IMR-90 (cell line): ENCODE results near the gene FAM219A. TPM values are rescaled to one million over a fixed set of nuclear protein-coding genes. Genes with fewer than 3 reads are reported as not detected.

ENCODE experiments used
- ATAC-seq: fragments of 200-7000 bp; cut with Tn5 transposase; 2 replicates; pipeline ENCODE4 v1.9.1; 2020; ENCODE audit warnings: low read depth, mild to moderate bottlenecking, moderate library complexity
- BruUV-seq: library from RNA; stranded (reverse); fragments of 400-500 nt; replicated peaks from 2 replicates; lab custom pipeline; 2021; lab: Mats Ljungman, UMichigan
- CTCF ChIA-PET: fragments of 300-600 bp; formaldehyde crosslinking; extraction: SDS; loops from one replicate; lab custom pipeline; 2021; ENCODE audit warnings: antibody characterized with exemption; lab: Yijun Ruan, JAX
- POLR2A ChIA-PET: fragments of 300-600 bp; sonication (Branson Sonifier 250); formaldehyde crosslinking; loops from one replicate; lab custom pipeline; 2022; ENCODE audit warnings: antibody characterized with exemption; ENCODE audit not compliant: unreplicated experiment; lab: Charles Lee
- DNase-seq: peaks from one replicate; pipeline ENCODE4 v3.0.0; 2013
- H2AFZ ChIP-seq: replicated peaks from 2 replicates; pipeline ENCODE3; 2013; ENCODE audit warnings: low read length, mild to moderate bottlenecking; ENCODE audit not compliant: poor library complexity
- H2AK5ac ChIP-seq: 2 replicates; pipeline ENCODE4 v1.6.1; 2013; ENCODE audit warnings: low read depth, low read length, inconsistent platforms
- H2AK9ac ChIP-seq: replicated peaks from 2 replicates; pipeline ENCODE3; 2013; ENCODE audit warnings: mild to moderate bottlenecking, low read depth, low read length, moderate library complexity; ENCODE audit not compliant: poor library complexity
- H2BK120ac ChIP-seq: 2 replicates; pipeline ENCODE4 v1.6.1; 2013; ENCODE audit warnings: low read depth, low read length, inconsistent platforms
- H2BK15ac ChIP-seq: 3 replicates; pipeline ENCODE4 v1.6.1; 2013; ENCODE audit warnings: low read depth, low read length, inconsistent platforms
- H2BK20ac ChIP-seq: 2 replicates; pipeline ENCODE4 v1.6.1; 2013; ENCODE audit warnings: low read depth, mild to moderate bottlenecking, inconsistent platforms, low read length, moderate library complexity
- H2BK5ac ChIP-seq: 2 replicates; pipeline ENCODE4 v1.6.1; 2013; ENCODE audit warnings: mild to moderate bottlenecking, low read depth, low read length, inconsistent platforms; ENCODE audit not compliant: poor library complexity, severe bottlenecking
- H3K14ac ChIP-seq: replicated peaks from 2 replicates; pipeline ENCODE4 v1.6.1; 2013; ENCODE audit warnings: low read depth, low read length, inconsistent platforms
- H3K18ac ChIP-seq: 2 replicates; pipeline ENCODE4 v1.6.1; 2013; ENCODE audit warnings: low read depth, low read length, control low read depth
- H3K23ac ChIP-seq: 2 replicates; pipeline ENCODE4 v1.6.1; 2013; ENCODE audit warnings: low read depth, low read length, inconsistent platforms
- H3K27ac ChIP-seq: 2 replicates; pipeline ENCODE4 v1.5.1; 2013; ENCODE audit warnings: mild to moderate bottlenecking, control low read depth, low read length; ENCODE audit not compliant: insufficient read depth
- H3K27me3 ChIP-seq: 2 replicates; pipeline ENCODE4 v1.6.1; 2013; ENCODE audit warnings: low read length; ENCODE audit not compliant: control insufficient read depth, insufficient read depth
- H3K36me3 ChIP-seq: 2 replicates; pipeline ENCODE4 v1.6.1; 2013; ENCODE audit warnings: low read length, mixed read lengths; ENCODE audit not compliant: control insufficient read depth, insufficient read depth
- H3K4ac ChIP-seq: 2 replicates; pipeline ENCODE4 v1.6.1; 2013; ENCODE audit warnings: low read depth, low read length, inconsistent platforms
- H3K4me1 ChIP-seq: 2 replicates; pipeline ENCODE4 v1.6.1; 2013; ENCODE audit warnings: low read length, mixed read lengths; ENCODE audit not compliant: control insufficient read depth, insufficient read depth
- H3K4me2 ChIP-seq: 2 replicates; pipeline ENCODE4 v1.6.1; 2013; ENCODE audit warnings: low read depth, mild to moderate bottlenecking, control low read depth, low read length, moderate library complexity
- H3K4me3 ChIP-seq: 2 replicates; pipeline ENCODE4 v1.5.1; 2013; ENCODE audit warnings: low read depth, mild to moderate bottlenecking, control low read depth, low read length, moderate library complexity; ENCODE audit not compliant: insufficient read depth
- H3K56ac ChIP-seq: 2 replicates; pipeline ENCODE4 v1.6.1; 2013; ENCODE audit warnings: low read length, inconsistent platforms; ENCODE audit not compliant: insufficient read depth; ENCODE audit errors: extremely low read depth
- H3K79me1 ChIP-seq, 2 experiments: 2 replicates each; pipeline ENCODE4 v1.6.1; 2013; ENCODE audit warnings: low read length in 2 of 2, inconsistent platforms in 1 of 2, low read depth in 1 of 2
- H3K9ac ChIP-seq: 2 replicates; pipeline ENCODE4 v1.6.1; 2013; ENCODE audit warnings: low read depth, low read length, control low read depth
- H3K9me1 ChIP-seq: 2 replicates; pipeline ENCODE4 v1.6.1; 2013; ENCODE audit warnings: low read length, inconsistent platforms; ENCODE audit not compliant: insufficient read depth
- H3K9me3 ChIP-seq: 2 replicates; pipeline ENCODE4 v1.6.1; 2013; ENCODE audit warnings: low read length; ENCODE audit not compliant: control insufficient read depth, insufficient read depth
- H4K20me1 ChIP-seq: 2 replicates; pipeline ENCODE4 v1.6.1; 2013; ENCODE audit warnings: low read length, inconsistent platforms; ENCODE audit not compliant: insufficient read depth
- H4K5ac ChIP-seq: 2 replicates; pipeline ENCODE4 v1.6.1; 2013; ENCODE audit warnings: mild to moderate bottlenecking, low read depth, low read length, control low read depth
- H4K8ac ChIP-seq, 2 experiments: 2 replicates each; pipeline ENCODE4 v1.6.1; 2013; ENCODE audit warnings: low read depth in 2 of 2, low read length in 2 of 2, control low read depth in 1 of 2, inconsistent platforms in 1 of 2
- H4K91ac ChIP-seq: 2 replicates; pipeline ENCODE4 v1.6.1; 2013; ENCODE audit warnings: low read depth, low read length, inconsistent platforms; ENCODE audit not compliant: insufficient read depth
- BHLHE40 ChIP-seq: fragments of 150-350 bp; IDR thresholded peaks from 2 replicates; pipeline ENCODE4 v1.6.1; 2016; ENCODE audit warnings: mild to moderate bottlenecking, low read depth, low read length
- CEBPB ChIP-seq: IDR thresholded peaks from 2 replicates; pipeline ENCODE4 v1.6.1; 2012; ENCODE audit warnings: low read depth, low read length, improper control_type of control experiment
- CHD1 ChIP-seq: IDR thresholded peaks from 2 replicates; pipeline ENCODE4 v1.6.1; 2012; ENCODE audit warnings: low read depth, low read length, improper control_type of control experiment
- FOS ChIP-seq: fragments of 150-350 bp; IDR thresholded peaks from 2 replicates; pipeline ENCODE4 v1.6.1; 2016; ENCODE audit warnings: low read depth, low read length
- MAFK ChIP-seq: IDR thresholded peaks from 2 replicates; pipeline ENCODE4 v1.6.1; 2012; ENCODE audit warnings: low read depth, low read length, improper control_type of control experiment
- MAZ ChIP-seq: IDR thresholded peaks from 2 replicates; pipeline ENCODE4 v1.6.1; 2012; ENCODE audit warnings: low read depth, mild to moderate bottlenecking, low read length, improper control_type of control experiment, moderate library complexity, borderline replicate concordance
- MXI1 ChIP-seq: IDR thresholded peaks from 2 replicates; pipeline ENCODE4 v1.6.1; 2012; ENCODE audit warnings: low read depth, mild to moderate bottlenecking, low read length, moderate library complexity, borderline replicate concordance
- NFE2L2 ChIP-seq: fragments of 150-350 bp; IDR thresholded peaks from 2 replicates; pipeline ENCODE4 v1.6.1; 2016; ENCODE audit warnings: low read depth, mild to moderate bottlenecking, low read length
- POLR2A ChIP-seq: IDR thresholded peaks from 2 replicates; pipeline ENCODE4 v1.6.1; 2012; ENCODE audit warnings: mild to moderate bottlenecking, low read depth, low read length
- RAD21 ChIP-seq: IDR thresholded peaks from 2 replicates; pipeline ENCODE4 v1.6.1; 2012; ENCODE audit warnings: low read length, improper control_type of control experiment
- RCOR1 ChIP-seq: IDR thresholded peaks from 2 replicates; pipeline ENCODE4 v1.6.1; 2012; ENCODE audit warnings: mild to moderate bottlenecking, low read length, improper control_type of control experiment; ENCODE audit not compliant: insufficient replicate concordance
- RFX5 ChIP-seq: IDR thresholded peaks from 2 replicates; pipeline ENCODE4 v1.8.0; 2012; ENCODE audit warnings: low read depth, mild to moderate bottlenecking, low read length, moderate library complexity
- SMC3 ChIP-seq: fragments of 150-350 bp; IDR thresholded peaks from 2 replicates; pipeline ENCODE4 v1.6.1; 2016; ENCODE audit warnings: low read depth, mild to moderate bottlenecking, antibody characterized with exemption, low read length, moderate library complexity
- WGBS, 2 experiments: methylation state at CpG; one replicate each; pipeline versions ENCODE4 v1.1.5 to v1.1.7; 2013; ENCODE audit warnings: missing lambda C conversion rate in 2 of 2; ENCODE audit not compliant: insufficient read length in 1 of 2; ENCODE audit errors: extremely low coverage in 2 of 2; 5-methylcytosine and 5-hydroxymethylcytosine counted together
- dilution Hi-C: fragments of 300-500 bp; cut with HindIII; formaldehyde crosslinking; loops from one replicate; pipeline ENCODE4 v1.14.3; 2018; ENCODE audit warnings: low sequenced_read_pairs; ENCODE audit not compliant: unreplicated experiment
- in situ Hi-C: fragments of 300-500 bp; cut with MboI; formaldehyde crosslinking; loops from 3 replicates; pipeline ENCODE4 v1.14.3; 2019; ENCODE audit warnings: low sequenced_read_pairs, inconsistent platforms, mixed read lengths
- intact Hi-C: fragments of 100-400 bp; cut with micrococcal nuclease; formaldehyde crosslinking; loops from 2 replicates; pipeline ENCODE4 v1.10.0; 2022
- polyA plus RNA-seq, 3 experiments: library from polyadenylated mRNA; depleted of rRNA; stranded (reverse); fragments of >200 nt; gene quantifications; 2 replicates each; pipeline ENCODE4 v1.2.3, GENCODE V29; 2012; ENCODE audit warnings: low replicate concordance in 1 of 3
- total RNA-seq: library from RNA; depleted of rRNA; stranded (reverse); fragments of >200 nt; gene quantifications from 2 replicates; pipeline ENCODE4 v1.2.3, GENCODE V29; 2012
- TF ChIP-seq, protein P1 (sequence below): conservative IDR thresholded peaks from 2 replicates; pipeline ENCODE4 v1.5.1; 2012; ENCODE audit warnings: mild to moderate bottlenecking, low read depth, low read length, improper control_type of control experiment
- TF ChIP-seq, protein P2 (sequence below): fragments of 150-350 bp; IDR thresholded peaks from 2 replicates; pipeline ENCODE4 v1.6.1; 2016; ENCODE audit warnings: low read depth, mild to moderate bottlenecking, low read length, moderate library complexity, borderline replicate concordance
- TF ChIP-seq, protein P3 (sequence below): fragments of 150-350 bp; IDR thresholded peaks from 2 replicates; pipeline ENCODE4 v1.6.1; 2017; ENCODE audit warnings: mild to moderate bottlenecking, antibody characterized with exemption, low read length, low read depth

The FAM219A gene
- total and polyA plus RNA-seq, 2 of the 4 experiments (the other 2 are of a cell fraction): 4.8 to 20.8 TPM

DNA sequence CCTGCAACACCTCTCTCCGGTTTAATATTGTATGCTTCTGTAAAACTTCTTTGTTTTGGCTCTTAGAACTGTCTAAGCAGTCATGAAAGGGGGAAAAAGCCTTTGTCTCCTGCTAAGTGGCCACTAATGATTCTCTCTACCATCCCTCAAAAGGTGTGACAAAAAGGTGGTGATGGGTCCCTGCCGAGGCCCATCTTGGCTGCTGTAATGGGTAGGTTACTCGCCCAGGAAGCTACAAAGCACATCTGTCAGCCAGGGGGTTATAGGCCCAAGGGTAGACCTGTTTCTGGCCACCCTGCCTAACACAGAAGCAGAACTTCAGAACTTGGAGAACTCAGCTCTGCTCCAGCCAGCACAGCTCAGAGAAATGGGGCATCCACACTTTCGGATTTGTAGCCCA, 1.6 kb downstream of the FAM219A start:
- H2AK5ac ChIP-seq: peak overlapping the region; percentile 88
- no peak overlapping the region; the same call in 2 of the 3 replicates for H2BK15ac ChIP-seq
- H4K8ac ChIP-seq: peak overlapping the region; percentile 68 to 78
- peak overlapping the region; percentile 47; the same call in 1 of the 2 replicates for H3K18ac ChIP-seq
- ChIA-PET POLR2A (interaction anchor here (1.1 kb wide), 1 partner anchor 12 kb away, joined by 4 read pairs; no protein-coding TSS in a partner anchor), CTCF (interaction anchor here (0.7 kb wide), 1 partner anchor 12 kb away, joined by 3 read pairs; no protein-coding TSS in a partner anchor)
- peak overlapping the region; percentile 78 for H2AK9ac ChIP-seq
- H3K23ac ChIP-seq: peak overlapping the region; percentile 10
- in situ Hi-C loops: no loop called here
- peak overlapping the region; percentile 71 for H3K4ac ChIP-seq
- H3K9me1 ChIP-seq: peaks cover 22% of the 10 kb centered on the region
- H4K91ac ChIP-seq: peak overlapping the region; percentile 25; the same call in 1 of the 2 replicates
- peak overlapping the region; percentile 70 for H3K4me3 ChIP-seq
- intact Hi-C loops: no loop called here
- BruUV-seq: no TSS peak
- TF ChIP-seq, protein P1, sequence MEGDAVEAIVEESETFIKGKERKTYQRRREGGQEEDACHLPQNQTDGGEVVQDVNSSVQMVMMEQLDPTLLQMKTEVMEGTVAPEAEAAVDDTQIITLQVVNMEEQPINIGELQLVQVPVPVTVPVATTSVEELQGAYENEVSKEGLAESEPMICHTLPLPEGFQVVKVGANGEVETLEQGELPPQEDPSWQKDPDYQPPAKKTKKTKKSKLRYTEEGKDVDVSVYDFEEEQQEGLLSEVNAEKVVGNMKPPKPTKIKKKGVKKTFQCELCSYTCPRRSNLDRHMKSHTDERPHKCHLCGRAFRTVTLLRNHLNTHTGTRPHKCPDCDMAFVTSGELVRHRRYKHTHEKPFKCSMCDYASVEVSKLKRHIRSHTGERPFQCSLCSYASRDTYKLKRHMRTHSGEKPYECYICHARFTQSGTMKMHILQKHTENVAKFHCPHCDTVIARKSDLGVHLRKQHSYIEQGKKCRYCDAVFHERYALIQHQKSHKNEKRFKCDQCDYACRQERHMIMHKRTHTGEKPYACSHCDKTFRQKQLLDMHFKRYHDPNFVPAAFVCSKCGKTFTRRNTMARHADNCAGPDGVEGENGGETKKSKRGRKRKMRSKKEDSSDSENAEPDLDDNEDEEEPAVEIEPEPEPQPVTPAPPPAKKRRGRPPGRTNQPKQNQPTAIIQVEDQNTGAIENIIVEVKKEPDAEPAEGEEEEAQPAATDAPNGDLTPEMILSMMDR: no peak
- TF ChIP-seq RFX5 (no peak), RAD21 (no peak), NFE2L2 (no peak), RCOR1 (no peak), BHLHE40 (no peak), POLR2A (no peak), MAFK (no peak), CEBPB (no peak), MAZ (no peak), CHD1 (no peak), FOS (no peak), SMC3 (no peak), MXI1 (no peak)
- TF ChIP-seq, protein P2, sequence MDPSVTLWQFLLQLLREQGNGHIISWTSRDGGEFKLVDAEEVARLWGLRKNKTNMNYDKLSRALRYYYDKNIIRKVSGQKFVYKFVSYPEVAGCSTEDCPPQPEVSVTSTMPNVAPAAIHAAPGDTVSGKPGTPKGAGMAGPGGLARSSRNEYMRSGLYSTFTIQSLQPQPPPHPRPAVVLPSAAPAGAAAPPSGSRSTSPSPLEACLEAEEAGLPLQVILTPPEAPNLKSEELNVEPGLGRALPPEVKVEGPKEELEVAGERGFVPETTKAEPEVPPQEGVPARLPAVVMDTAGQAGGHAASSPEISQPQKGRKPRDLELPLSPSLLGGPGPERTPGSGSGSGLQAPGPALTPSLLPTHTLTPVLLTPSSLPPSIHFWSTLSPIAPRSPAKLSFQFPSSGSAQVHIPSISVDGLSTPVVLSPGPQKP: no peak
- TF ChIP-seq, protein P3, sequence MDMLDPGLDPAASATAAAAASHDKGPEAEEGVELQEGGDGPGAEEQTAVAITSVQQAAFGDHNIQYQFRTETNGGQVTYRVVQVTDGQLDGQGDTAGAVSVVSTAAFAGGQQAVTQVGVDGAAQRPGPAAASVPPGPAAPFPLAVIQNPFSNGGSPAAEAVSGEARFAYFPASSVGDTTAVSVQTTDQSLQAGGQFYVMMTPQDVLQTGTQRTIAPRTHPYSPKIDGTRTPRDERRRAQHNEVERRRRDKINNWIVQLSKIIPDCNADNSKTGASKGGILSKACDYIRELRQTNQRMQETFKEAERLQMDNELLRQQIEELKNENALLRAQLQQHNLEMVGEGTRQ: no peak
- peak overlapping the region; percentile 94 for H2AFZ ChIP-seq
- DNase-seq: no peak
- H3K27me3 ChIP-seq: peaks cover 3% of the 10 kb centered on the region
- peak overlapping the region; percentile 68 for H4K5ac ChIP-seq
- peaks cover 51% of the 10 kb centered on the region for H4K20me1 ChIP-seq
- peak overlapping the region; percentile 94 for H3K9ac ChIP-seq
- H2BK120ac ChIP-seq: no peak overlapping the region
- peak overlapping the region; percentile 84 for H3K27ac ChIP-seq
- H3K79me1 ChIP-seq: peaks cover 23 to 64% of the 10 kb centered on the region in 2 experiments
- H3K36me3 ChIP-seq: no peaks in the 10 kb centered on the region
- peak overlapping the region; percentile 95 for H3K4me2 ChIP-seq
- H3K14ac ChIP-seq: peak overlapping the region; percentile 45
- no peak for ATAC-seq
- 0 out of 2 replicates have a peak overlapping the region, but pooled peaks have one; percentile 22 for H3K56ac ChIP-seq
- WGBS, 2 experiments: 33% methylated on average over 1 of the region's 4 CpGs; no CpG with 5 or more reads in 1 of the 2 experiments
- dilution Hi-C loops: no loop called here
- peaks cover 5% of the 10 kb centered on the region for H3K4me1 ChIP-seq
- no peaks in the 10 kb centered on the region for H3K9me3 ChIP-seq
- H2BK20ac ChIP-seq: no peak overlapping the region
- H2BK5ac ChIP-seq: peak overlapping the region; percentile 79
